GM23338 (cell line): ENCODE data around the gene C14orf132. TPM values are rescaled to one million over a fixed set of nuclear protein-coding genes. Genes with fewer than 3 reads are reported as not detected.

Experiments
- ATAC-seq: fragments of 200-7000 bp; cut with Tn5 transposase; 3 replicates; pipeline ENCODE4 v1.9.1; 2020
- DNase-seq: peaks from one replicate; pipeline ENCODE4 v3.0.0-alpha.2; 2015; ENCODE audit warnings: low spot score
- H2AFZ ChIP-seq: fragments of 200-600 bp; sonication (generic); 2 replicates; pipeline ENCODE4 v1.8.0; 2016; ENCODE audit warnings: antibody characterized with exemption, mild to moderate bottlenecking, moderate library complexity
- H3F3A ChIP-seq: fragments of 200-600 bp; sonication (generic); replicated peaks from 2 replicates; pipeline ENCODE4 v1.8.0; 2017; ENCODE audit warnings: antibody characterized with exemption, mixed run types, low read depth
- H3K27ac ChIP-seq: fragments of 200-600 bp; sonication (generic); 2 replicates; pipeline ENCODE4 v1.6.1; 2016; ENCODE audit warnings: low read depth
- H3K27me3 ChIP-seq: fragments of 200-600 bp; sonication (generic); 2 replicates; pipeline ENCODE4 v1.8.0; 2016; ENCODE audit warnings: mild to moderate bottlenecking, mixed run types, moderate library complexity; ENCODE audit not compliant: insufficient read depth
- H3K36me3 ChIP-seq: fragments of 200-600 bp; sonication (generic); 2 replicates; pipeline ENCODE4 v1.8.0; 2016; ENCODE audit warnings: mild to moderate bottlenecking; ENCODE audit not compliant: insufficient read depth
- H3K4me1 ChIP-seq: fragments of 200-600 bp; sonication (generic); 2 replicates; pipeline ENCODE4 v1.8.0; 2016; ENCODE audit warnings: mild to moderate bottlenecking, moderate library complexity; ENCODE audit not compliant: insufficient read depth
- H3K4me2 ChIP-seq: fragments of 200-600 bp; sonication (generic); 2 replicates; pipeline ENCODE4 v1.7.1; 2017; ENCODE audit warnings: mixed run types
- H3K4me3 ChIP-seq: fragments of 200-600 bp; sonication (generic); 2 replicates; pipeline ENCODE4 v1.6.1; 2016; ENCODE audit warnings: mixed run types
- H3K79me2 ChIP-seq: fragments of 200-600 bp; sonication (generic); replicated peaks from 2 replicates; pipeline ENCODE4 v1.8.0; 2017; ENCODE audit warnings: mild to moderate bottlenecking; ENCODE audit not compliant: insufficient read depth
- H3K9me2 ChIP-seq: fragments of 200-600 bp; sonication (generic); 2 replicates; pipeline ENCODE4 v1.8.0; 2017; ENCODE audit not compliant: insufficient read depth
- H4K20me1 ChIP-seq: fragments of 200-600 bp; sonication (generic); replicated peaks from 2 replicates; pipeline ENCODE4 v1.8.0; 2017; ENCODE audit warnings: mild to moderate bottlenecking; ENCODE audit not compliant: insufficient read depth
- H3K27ac Mint-ChIP-seq: 2 replicates; pipeline ENCODE4 v1.8.0; 2020; ENCODE audit warnings: inconsistent platforms, mild to moderate bottlenecking, moderate library complexity, mixed read lengths
- H3K27me3 Mint-ChIP-seq: 3 replicates; pipeline ENCODE4 v1.8.0; 2022; ENCODE audit warnings: low read depth, mild to moderate bottlenecking, moderate library complexity, mixed read lengths, inconsistent platforms; ENCODE audit not compliant: insufficient read depth, poor library complexity
- H3K36me3 Mint-ChIP-seq: 3 replicates; pipeline ENCODE4 v1.8.0; 2021; ENCODE audit warnings: low read depth, mild to moderate bottlenecking, inconsistent platforms, moderate library complexity, mixed read lengths
- H3K4me1 Mint-ChIP-seq: 3 replicates; pipeline ENCODE4 v1.8.0; 2020; ENCODE audit warnings: mild to moderate bottlenecking, inconsistent platforms, mixed read lengths
- H3K4me3 Mint-ChIP-seq: 3 replicates; pipeline ENCODE4 v1.8.0; 2021; ENCODE audit warnings: moderate library complexity, mild to moderate bottlenecking, inconsistent platforms, mixed read lengths
- H3K9me3 Mint-ChIP-seq: 3 replicates; pipeline ENCODE4 v1.8.0; 2020; ENCODE audit warnings: moderate library complexity, mild to moderate bottlenecking, inconsistent platforms, mixed read lengths
- EZH2 ChIP-seq: fragments of 200-600 bp; sonication (generic); IDR thresholded peaks from one replicate; pipeline ENCODE4 v1.8.0; 2017; ENCODE audit warnings: antibody characterized with exemption, mild to moderate bottlenecking, low read depth; ENCODE audit not compliant: unreplicated experiment
- JUNB ChIP-seq: IDR thresholded peaks from one replicate; pipeline ENCODE4 v1.6.1; 2016; ENCODE audit warnings: antibody characterized with exemption; ENCODE audit not compliant: unreplicated experiment
- NANOG ChIP-seq: IDR thresholded peaks from 2 replicates; pipeline ENCODE4 v1.6.1; 2016; ENCODE audit warnings: antibody characterized with exemption, borderline replicate concordance
- ZNF114 ChIP-seq: fragments of 250-450 bp; sonication (Bioruptor Pico); IDR thresholded peaks from 2 replicates; pipeline ENCODE4 v1.5.0; 2020; ENCODE audit warnings: mild to moderate bottlenecking, moderate library complexity
- polyA plus RNA-seq: library from polyadenylated mRNA; unstranded; fragments of >200 nt; fragmentation: Nextera tagmentation; extraction: Ambion mirVana; gene quantifications from 2 replicates; pipeline ENCODE4 v1.2.1, GENCODE V29; 2016
- total RNA-seq: library from RNA; depleted of rRNA; stranded (reverse); fragments of >200 nt; shearing (Covaris generic); gene quantifications from 2 replicates; pipeline ENCODE4 v1.2.3, GENCODE V29; 2014
- TF ChIP-seq, protein P1 (sequence below): fragments of 250-450 bp; sonication (Bioruptor Pico); IDR thresholded peaks from 2 replicates; pipeline ENCODE4 v1.5.0; 2020; ENCODE audit warnings: mild to moderate bottlenecking, moderate library complexity
- TF ChIP-seq, protein P2 (sequence below): IDR thresholded peaks from 2 replicates; pipeline ENCODE4 v1.6.1; 2016; ENCODE audit warnings: antibody characterized with exemption

Gene C14orf132
- total and polyA plus RNA-seq, 2 experiments from 2014 or later = 13.8 to 16.2 TPM

DNA sequence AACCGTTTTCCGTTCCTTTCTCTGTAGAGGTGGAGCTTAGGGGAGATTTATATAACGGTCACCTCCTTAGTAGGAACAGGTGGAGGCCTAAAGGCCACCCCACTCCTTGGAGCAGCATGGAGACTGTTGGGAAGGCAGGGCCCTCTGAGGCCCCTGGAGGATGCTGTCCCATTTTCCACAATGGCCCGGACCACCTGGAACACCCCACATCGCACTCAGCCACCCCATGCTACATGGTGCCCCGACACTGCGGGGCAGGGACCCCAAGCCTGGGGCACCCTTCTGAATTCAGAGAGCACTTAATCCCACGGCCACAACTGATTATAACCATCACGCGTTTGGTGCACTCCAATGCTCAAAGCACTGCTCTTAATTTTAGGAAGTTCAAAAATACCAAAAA is 41.4 kb downstream of the C14orf132 start (continued):
- TF ChIP-seq, protein P1, sequence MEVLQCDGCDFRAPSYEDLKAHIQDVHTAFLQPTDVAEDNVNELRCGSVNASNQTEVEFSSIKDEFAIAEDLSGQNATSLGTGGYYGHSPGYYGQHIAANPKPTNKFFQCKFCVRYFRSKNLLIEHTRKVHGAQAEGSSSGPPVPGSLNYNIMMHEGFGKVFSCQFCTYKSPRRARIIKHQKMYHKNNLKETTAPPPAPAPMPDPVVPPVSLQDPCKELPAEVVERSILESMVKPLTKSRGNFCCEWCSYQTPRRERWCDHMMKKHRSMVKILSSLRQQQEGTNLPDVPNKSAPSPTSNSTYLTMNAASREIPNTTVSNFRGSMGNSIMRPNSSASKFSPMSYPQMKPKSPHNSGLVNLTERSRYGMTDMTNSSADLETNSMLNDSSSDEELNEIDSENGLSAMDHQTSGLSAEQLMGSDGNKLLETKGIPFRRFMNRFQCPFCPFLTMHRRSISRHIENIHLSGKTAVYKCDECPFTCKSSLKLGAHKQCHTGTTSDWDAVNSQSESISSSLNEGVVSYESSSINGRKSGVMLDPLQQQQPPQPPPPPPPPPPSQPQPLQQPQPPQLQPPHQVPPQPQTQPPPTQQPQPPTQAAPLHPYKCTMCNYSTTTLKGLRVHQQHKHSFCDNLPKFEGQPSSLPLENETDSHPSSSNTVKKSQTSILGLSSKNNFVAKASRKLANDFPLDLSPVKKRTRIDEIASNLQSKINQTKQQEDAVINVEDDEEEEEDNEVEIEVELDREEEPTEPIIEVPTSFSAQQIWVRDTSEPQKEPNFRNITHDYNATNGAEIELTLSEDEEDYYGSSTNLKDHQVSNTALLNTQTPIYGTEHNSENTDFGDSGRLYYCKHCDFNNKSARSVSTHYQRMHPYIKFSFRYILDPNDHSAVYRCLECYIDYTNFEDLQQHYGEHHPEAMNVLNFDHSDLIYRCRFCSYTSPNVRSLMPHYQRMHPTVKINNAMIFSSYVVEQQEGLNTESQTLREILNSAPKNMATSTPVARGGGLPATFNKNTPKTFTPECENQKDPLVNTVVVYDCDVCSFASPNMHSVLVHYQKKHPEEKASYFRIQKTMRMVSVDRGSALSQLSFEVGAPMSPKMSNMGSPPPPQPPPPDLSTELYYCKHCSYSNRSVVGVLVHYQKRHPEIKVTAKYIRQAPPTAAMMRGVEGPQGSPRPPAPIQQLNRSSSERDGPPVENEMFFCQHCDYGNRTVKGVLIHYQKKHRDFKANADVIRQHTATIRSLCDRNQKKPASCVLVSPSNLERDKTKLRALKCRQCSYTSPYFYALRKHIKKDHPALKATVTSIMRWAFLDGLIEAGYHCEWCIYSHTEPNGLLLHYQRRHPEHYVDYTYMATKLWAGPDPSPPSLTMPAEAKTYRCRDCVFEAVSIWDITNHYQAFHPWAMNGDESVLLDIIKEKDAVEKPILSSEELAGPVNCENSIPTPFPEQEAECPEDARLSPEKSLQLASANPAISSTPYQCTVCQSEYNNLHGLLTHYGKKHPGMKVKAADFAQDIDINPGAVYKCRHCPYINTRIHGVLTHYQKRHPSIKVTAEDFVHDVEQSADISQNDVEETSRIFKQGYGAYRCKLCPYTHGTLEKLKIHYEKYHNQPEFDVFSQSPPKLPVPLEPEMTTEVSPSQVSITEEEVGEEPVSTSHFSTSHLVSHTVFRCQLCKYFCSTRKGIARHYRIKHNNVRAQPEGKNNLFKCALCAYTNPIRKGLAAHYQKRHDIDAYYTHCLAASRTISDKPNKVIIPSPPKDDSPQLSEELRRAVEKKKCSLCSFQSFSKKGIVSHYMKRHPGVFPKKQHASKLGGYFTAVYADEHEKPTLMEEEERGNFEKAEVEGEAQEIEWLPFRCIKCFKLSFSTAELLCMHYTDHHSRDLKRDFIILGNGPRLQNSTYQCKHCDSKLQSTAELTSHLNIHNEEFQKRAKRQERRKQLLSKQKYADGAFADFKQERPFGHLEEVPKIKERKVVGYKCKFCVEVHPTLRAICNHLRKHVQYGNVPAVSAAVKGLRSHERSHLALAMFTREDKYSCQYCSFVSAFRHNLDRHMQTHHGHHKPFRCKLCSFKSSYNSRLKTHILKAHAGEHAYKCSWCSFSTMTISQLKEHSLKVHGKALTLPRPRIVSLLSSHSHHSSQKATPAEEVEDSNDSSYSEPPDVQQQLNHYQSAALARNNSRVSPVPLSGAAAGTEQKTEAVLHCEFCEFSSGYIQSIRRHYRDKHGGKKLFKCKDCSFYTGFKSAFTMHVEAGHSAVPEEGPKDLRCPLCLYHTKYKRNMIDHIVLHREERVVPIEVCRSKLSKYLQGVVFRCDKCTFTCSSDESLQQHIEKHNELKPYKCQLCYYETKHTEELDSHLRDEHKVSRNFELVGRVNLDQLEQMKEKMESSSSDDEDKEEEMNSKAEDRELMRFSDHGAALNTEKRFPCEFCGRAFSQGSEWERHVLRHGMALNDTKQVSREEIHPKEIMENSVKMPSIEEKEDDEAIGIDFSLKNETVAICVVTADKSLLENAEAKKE (CRISPR knock-in tag) = no peak
- no peak for TF ChIP-seq ZNF114 (CRISPR knock-in tag)

DNA sequence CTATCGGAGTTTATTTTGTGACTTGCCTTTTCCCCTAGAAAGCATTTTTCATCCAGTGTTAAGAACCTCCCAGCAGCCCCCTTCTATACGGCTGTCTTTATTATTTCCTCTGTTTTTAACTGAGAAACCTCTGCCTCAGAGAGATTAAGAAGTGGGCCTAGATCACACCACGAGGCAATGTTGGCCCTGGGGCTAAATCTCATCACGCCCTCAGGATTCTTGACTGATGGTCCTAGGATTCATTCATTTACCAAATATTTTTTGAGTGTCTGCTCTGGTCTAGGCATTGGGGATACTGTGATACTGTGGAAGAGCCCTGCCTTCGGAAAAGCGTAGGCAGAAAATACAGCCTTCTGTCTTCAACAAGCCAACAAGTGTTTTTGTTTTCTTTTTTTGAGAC is 42.1 kb downstream of the C14orf132 start:
- Histone ChIP-seq H3K27me3 (no peaks in the 10 kb centered on the region), H2AFZ (no peak overlapping the region), H3K27ac (no peak overlapping the region), H4K20me1 (no peaks in the 10 kb centered on the region), H3K4me3 (no peak overlapping the region), H3F3A (no peaks in the 10 kb centered on the region), H3K79me2 (no peaks in the 10 kb centered on the region; the same call in none of the 2 replicates), H3K4me2 (no peak overlapping the region), H3K4me1 (no peaks in the 10 kb centered on the region; the same call in 1 of the 2 replicates), H3K9me2 (no peaks in the 10 kb centered on the region; the same call in 1 of the 2 replicates), H3K36me3 (no peaks in the 10 kb centered on the region)
- Mint-ChIP-seq H3K27ac (no peak overlapping the region), H3K27me3 (peaks cover 2% of the 10 kb centered on the region), H3K36me3 (peaks cover 3% of the 10 kb centered on the region; the same call in 1 of the 3 replicates), H3K4me3 (no peak overlapping the region), H3K4me1 (peaks cover 10% of the 10 kb centered on the region), H3K9me3 (peaks cover 10% of the 10 kb centered on the region; the same call in 1 of the 3 replicates)
- DNase-seq (no peak), ATAC-seq (no peak)
- TF ChIP-seq JUNB = no peak
- TF ChIP-seq, protein P2, sequence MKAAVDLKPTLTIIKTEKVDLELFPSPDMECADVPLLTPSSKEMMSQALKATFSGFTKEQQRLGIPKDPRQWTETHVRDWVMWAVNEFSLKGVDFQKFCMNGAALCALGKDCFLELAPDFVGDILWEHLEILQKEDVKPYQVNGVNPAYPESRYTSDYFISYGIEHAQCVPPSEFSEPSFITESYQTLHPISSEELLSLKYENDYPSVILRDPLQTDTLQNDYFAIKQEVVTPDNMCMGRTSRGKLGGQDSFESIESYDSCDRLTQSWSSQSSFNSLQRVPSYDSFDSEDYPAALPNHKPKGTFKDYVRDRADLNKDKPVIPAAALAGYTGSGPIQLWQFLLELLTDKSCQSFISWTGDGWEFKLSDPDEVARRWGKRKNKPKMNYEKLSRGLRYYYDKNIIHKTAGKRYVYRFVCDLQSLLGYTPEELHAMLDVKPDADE = no peak
- TF ChIP-seq, protein P1 (CRISPR knock-in tag) = no peak
- TF ChIP-seq NANOG = no peak
- no peak for TF ChIP-seq EZH2
